H9 (cell line): Measurements from ENCODE around the gene HLA-DQB1. TPM values are rescaled to one million over a fixed set of nuclear protein-coding genes. Genes with fewer than 3 reads are reported as not detected.

Experiments
- DNase-seq: peaks from one replicate; pipeline ENCODE4 v3.0.0-alpha.2; 2017
- H2AFZ ChIP-seq: one replicate; pipeline ENCODE4 v1.6.1; 2013; ENCODE audit warnings: mild to moderate bottlenecking, low read length, control low read depth, moderate library complexity
- H2AK5ac ChIP-seq: 2 replicates; pipeline ENCODE4 v1.6.1; 2013; ENCODE audit warnings: low read length, control low read depth, mixed read lengths; ENCODE audit not compliant: insufficient read length
- H2BK120ac ChIP-seq: one replicate; pipeline ENCODE4 v1.6.1; 2013; ENCODE audit warnings: low read depth, mild to moderate bottlenecking, low read length, control low read depth, inconsistent platforms; ENCODE audit not compliant: poor library complexity, severe bottlenecking
- H2BK12ac ChIP-seq: 2 replicates; pipeline ENCODE4 v1.6.1; 2013; ENCODE audit warnings: low read length, control low read depth, mixed read lengths, low read depth; ENCODE audit not compliant: insufficient read length
- H2BK15ac ChIP-seq: 2 replicates; pipeline ENCODE4 v1.6.1; 2013; ENCODE audit warnings: low read depth, low read length, control low read depth
- H2BK20ac ChIP-seq: one replicate; pipeline ENCODE4 v1.6.1; 2013; ENCODE audit warnings: low read depth, mild to moderate bottlenecking, low read length, control low read depth, inconsistent platforms; ENCODE audit not compliant: poor library complexity, severe bottlenecking
- H2BK5ac ChIP-seq: 2 replicates; pipeline ENCODE4 v1.6.1; 2013; ENCODE audit warnings: low read length, control low read depth, mixed read lengths; ENCODE audit not compliant: insufficient read length
- H3K14ac ChIP-seq: 2 replicates; pipeline ENCODE4 v1.6.1; 2013; ENCODE audit warnings: low read length, control low read depth; ENCODE audit not compliant: insufficient read depth
- H3K18ac ChIP-seq: 2 replicates; pipeline ENCODE4 v1.6.1; 2013; ENCODE audit warnings: low read depth, mild to moderate bottlenecking, mixed read lengths, low read length, control low read depth; ENCODE audit not compliant: insufficient read length
- H3K23ac ChIP-seq: 2 replicates; pipeline ENCODE4 v1.6.1; 2013; ENCODE audit warnings: low read length, control low read depth, mixed read lengths, low read depth; ENCODE audit not compliant: insufficient read length
- H3K23me2 ChIP-seq: 2 replicates; pipeline ENCODE4 v1.6.1; 2013; ENCODE audit warnings: low read depth, mild to moderate bottlenecking, mixed read lengths, low read length, control low read depth; ENCODE audit not compliant: insufficient read length, poor library complexity, severe bottlenecking
- H3K27ac ChIP-seq: 2 replicates; pipeline ENCODE4 v1.5.1; 2013; ENCODE audit warnings: low read length, control low read depth, mixed read lengths, low read depth; ENCODE audit not compliant: insufficient read length
- H3K27me3 ChIP-seq: 2 replicates; pipeline ENCODE4 v1.6.1; 2013; ENCODE audit warnings: low read length, control low read depth, inconsistent platforms; ENCODE audit not compliant: insufficient read depth
- H3K4ac ChIP-seq: 2 replicates; pipeline ENCODE4 v1.6.1; 2013; ENCODE audit warnings: low read depth, mild to moderate bottlenecking, control low read depth, inconsistent platforms, low read length, moderate library complexity
- H3K4me1 ChIP-seq: 2 replicates; pipeline ENCODE4 v1.6.1; 2013; ENCODE audit warnings: low read length, control low read depth, inconsistent platforms; ENCODE audit not compliant: insufficient read depth
- H3K4me2 ChIP-seq: 2 replicates; pipeline ENCODE4 v1.6.1; 2013; ENCODE audit warnings: low read length, control low read depth, mixed read lengths; ENCODE audit not compliant: insufficient read length, insufficient read depth
- H3K56ac ChIP-seq: 2 replicates; pipeline ENCODE4 v1.6.1; 2013; ENCODE audit warnings: low read depth, mild to moderate bottlenecking, mixed read lengths, low read length, control low read depth; ENCODE audit not compliant: insufficient read length
- H3K79me1 ChIP-seq: 2 replicates; pipeline ENCODE4 v1.6.1; 2013; ENCODE audit warnings: low read depth, mild to moderate bottlenecking, moderate library complexity, low read length, control low read depth, inconsistent platforms; ENCODE audit not compliant: insufficient read depth, poor library complexity, severe bottlenecking
- H3K79me2 ChIP-seq: 2 replicates; pipeline ENCODE4 v1.6.1; 2013; ENCODE audit warnings: low read length, control low read depth, inconsistent platforms; ENCODE audit not compliant: insufficient read depth
- H3K9ac ChIP-seq: 2 replicates; pipeline ENCODE4 v1.6.1; 2013; ENCODE audit warnings: low read length, control low read depth, mixed read lengths; ENCODE audit not compliant: insufficient read length; ENCODE audit errors: extremely low read depth
- H3K9me3 ChIP-seq: one replicate; pipeline ENCODE4 v1.6.1; 2013; ENCODE audit warnings: low read depth, low read length, inconsistent platforms; ENCODE audit not compliant: control insufficient read depth
- H3T11ph ChIP-seq: one replicate; pipeline ENCODE4 v1.6.1; 2013; ENCODE audit warnings: mild to moderate bottlenecking, low read length, control low read depth, inconsistent platforms
- H4K20me1 ChIP-seq: one replicate; pipeline ENCODE4 v1.6.1; 2013; ENCODE audit not compliant: control insufficient read depth, insufficient read length, insufficient read depth
- H4K5ac ChIP-seq: 2 replicates; pipeline ENCODE4 v1.6.1; 2013; ENCODE audit warnings: low read depth, mild to moderate bottlenecking, mixed read lengths, low read length, control low read depth; ENCODE audit not compliant: insufficient read length
- H4K8ac ChIP-seq: replicated peaks from 2 replicates; pipeline ENCODE4 v1.6.1; 2013; ENCODE audit warnings: low read length, control low read depth, mixed read lengths, low read depth; ENCODE audit not compliant: insufficient read length
- H4K91ac ChIP-seq: 2 replicates; pipeline ENCODE4 v1.6.1; 2013; ENCODE audit warnings: low read depth, mild to moderate bottlenecking, moderate library complexity, mixed read lengths, low read length, control low read depth; ENCODE audit not compliant: insufficient read length
- H3K27ac Mint-ChIP-seq, 3 experiments: 2 replicates in 2 of 3; 3 replicates in 1 of 3; pipeline ENCODE4 v1.8.0; 2020 to 2021; ENCODE audit warnings: mixed read lengths in 3 of 3, mild to moderate bottlenecking in 1 of 3, moderate library complexity in 1 of 3
- H3K27me3 Mint-ChIP-seq: 2 replicates; pipeline ENCODE4 v1.8.0; 2021; ENCODE audit warnings: low read depth, mild to moderate bottlenecking, moderate library complexity, mixed read lengths
- H3K36me3 Mint-ChIP-seq, 3 experiments: 2 replicates in 2 of 3; 3 replicates in 1 of 3; pipeline ENCODE4 v1.8.0; 2020 to 2021; ENCODE audit warnings: low read depth in 3 of 3, mixed read lengths in 3 of 3; ENCODE audit not compliant: insufficient read depth in 1 of 3
- H3K4me1 Mint-ChIP-seq, 2 experiments: 2 replicates each; pipeline ENCODE4 v1.8.0; 2020; ENCODE audit warnings: mixed read lengths in 2 of 2
- H3K4me3 Mint-ChIP-seq, 2 experiments: 2 replicates in 1 of 2; 3 replicates in 1 of 2; pipeline ENCODE4 v1.8.0; 2020 to 2021; ENCODE audit warnings: mild to moderate bottlenecking in 2 of 2, mixed read lengths in 2 of 2, moderate library complexity in 1 of 2
- H3K9me3 Mint-ChIP-seq, 2 experiments: 2 replicates in 1 of 2; 3 replicates in 1 of 2; pipeline ENCODE4 v1.8.0; 2020; ENCODE audit warnings: mild to moderate bottlenecking in 2 of 2, mixed read lengths in 2 of 2, moderate library complexity in 1 of 2
- WGBS: extraction: QIAGEN DNeasy Blood & Tissue Kit; methylation state at CpG from one replicate; pipeline ENCODE4 v1.1.7; 2013; ENCODE audit warnings: missing lambda C conversion rate, low lambda C conversion rate, mixed read lengths; ENCODE audit not compliant: insufficient read length; ENCODE audit errors: extremely low coverage; 5-methylcytosine and 5-hydroxymethylcytosine counted together
- total RNA-seq: library from RNA; stranded (reverse); gene quantifications from 2 replicates; pipeline ENCODE4 v1.2.1, GENCODE V29; 2021
- TF ChIP-seq, protein P1 (sequence below): fragments of 200-600 bp; sonication (generic); conservative IDR thresholded peaks from 3 replicates; pipeline ENCODE4 v1.8.0; 2021; ENCODE audit warnings: antibody characterized with exemption, mild to moderate bottlenecking

The HLA-DQB1 gene
- total RNA-seq, 1 experiment from 2014 or later, result 41.0 TPM

DNA sequence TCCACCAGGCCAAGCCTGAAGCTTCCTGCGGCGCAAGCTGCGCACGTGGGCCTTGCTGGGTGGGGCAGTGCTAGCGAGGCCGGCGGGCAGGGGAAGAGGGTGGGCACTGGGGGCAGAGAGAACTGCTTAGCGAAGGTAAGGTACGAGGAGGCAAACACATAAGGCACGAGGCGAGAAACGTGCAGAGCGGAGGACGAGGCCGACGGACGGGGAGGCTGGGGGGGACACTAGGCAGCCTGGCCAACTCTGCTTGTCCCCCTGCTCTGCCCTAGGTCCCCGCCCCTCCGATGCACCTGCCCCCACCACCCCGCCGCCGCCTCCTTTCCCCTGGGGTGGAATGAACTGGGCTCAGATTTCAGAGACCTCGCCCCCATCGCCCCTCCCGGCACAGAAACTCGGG, 2.1 kb downstream of the HLA-DQB1 start:
- Histone ChIP-seq H3K79me1 (no peaks in the 10 kb centered on the region), H4K5ac (no peak overlapping the region), H2AK5ac (no peak overlapping the region), H2AFZ (no peak overlapping the region), H3K56ac (no peak overlapping the region), H4K91ac (no peak overlapping the region), H3K9ac (no peak overlapping the region), H3K14ac (no peak overlapping the region), H3T11ph (no peak overlapping the region), H4K20me1 (no peaks in the 10 kb centered on the region), H3K4ac (no peak overlapping the region), H2BK20ac (no peak overlapping the region), H3K79me2 (no peaks in the 10 kb centered on the region), H2BK12ac (no peak overlapping the region), H3K9me3 (no peaks in the 10 kb centered on the region), H2BK5ac (no peak overlapping the region), H3K4me1 (no peaks in the 10 kb centered on the region), H3K27ac (no peak overlapping the region), H4K8ac (no peak overlapping the region), H3K27me3 (peaks cover 4% of the 10 kb centered on the region; the same call in 1 of the 2 replicates), H2BK15ac (no peak overlapping the region), H3K23ac (no peak overlapping the region), H2BK120ac (no peak overlapping the region), H3K23me2 (no peaks in the 10 kb centered on the region), H3K4me2 (peak overlapping the region; percentile 62), H3K18ac (no peak overlapping the region)
- H3K27ac Mint-ChIP-seq, result peak overlapping the region in 1 of 3 experiments; percentile 28; a peak in 1 of 7 replicates
- no peak for DNase-seq
- WGBS, result no CpG with 5 or more reads among the region's 26 CpGs
- peaks cover 29 to 35% of the 10 kb centered on the region in 2 experiments for H3K4me1 Mint-ChIP-seq
- H3K4me3 Mint-ChIP-seq, result peak overlapping the region; percentile 71 to 89; a peak in 4 of 5 replicates
- no peaks in the 10 kb centered on the region for H3K9me3 Mint-ChIP-seq
- TF ChIP-seq, protein P1, sequence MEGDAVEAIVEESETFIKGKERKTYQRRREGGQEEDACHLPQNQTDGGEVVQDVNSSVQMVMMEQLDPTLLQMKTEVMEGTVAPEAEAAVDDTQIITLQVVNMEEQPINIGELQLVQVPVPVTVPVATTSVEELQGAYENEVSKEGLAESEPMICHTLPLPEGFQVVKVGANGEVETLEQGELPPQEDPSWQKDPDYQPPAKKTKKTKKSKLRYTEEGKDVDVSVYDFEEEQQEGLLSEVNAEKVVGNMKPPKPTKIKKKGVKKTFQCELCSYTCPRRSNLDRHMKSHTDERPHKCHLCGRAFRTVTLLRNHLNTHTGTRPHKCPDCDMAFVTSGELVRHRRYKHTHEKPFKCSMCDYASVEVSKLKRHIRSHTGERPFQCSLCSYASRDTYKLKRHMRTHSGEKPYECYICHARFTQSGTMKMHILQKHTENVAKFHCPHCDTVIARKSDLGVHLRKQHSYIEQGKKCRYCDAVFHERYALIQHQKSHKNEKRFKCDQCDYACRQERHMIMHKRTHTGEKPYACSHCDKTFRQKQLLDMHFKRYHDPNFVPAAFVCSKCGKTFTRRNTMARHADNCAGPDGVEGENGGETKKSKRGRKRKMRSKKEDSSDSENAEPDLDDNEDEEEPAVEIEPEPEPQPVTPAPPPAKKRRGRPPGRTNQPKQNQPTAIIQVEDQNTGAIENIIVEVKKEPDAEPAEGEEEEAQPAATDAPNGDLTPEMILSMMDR, result no peak
- H3K27me3 Mint-ChIP-seq, result peaks cover 22% of the 10 kb centered on the region
- peaks cover 32 to 44% (median 33%) of the 10 kb centered on the region in 3 experiments for H3K36me3 Mint-ChIP-seq
